GM04504 (cell line): Measurements from ENCODE around the gene ATP2C2.
"Not testable (repeated sequence)": the region's sequence is repeated elsewhere in the genome, so short reads cannot be mapped to it uniquely, and the experiment has no call there.

ENCODE experiments used
- DNase-seq: peaks from one replicate; pipeline ENCODE4 v3.0.0-alpha.2; 2012; ENCODE audit warnings: low read depth

The ATP2C2 gene

GRCh38 chr16:84421081-84421937, 53.0 kb downstream of the ATP2C2 start:
- DNase-seq, result no peak

GRCh38 chr16:84421938-84422220, 53.5 kb downstream of the ATP2C2 start:
- DNase-seq, result no peak

DNA sequence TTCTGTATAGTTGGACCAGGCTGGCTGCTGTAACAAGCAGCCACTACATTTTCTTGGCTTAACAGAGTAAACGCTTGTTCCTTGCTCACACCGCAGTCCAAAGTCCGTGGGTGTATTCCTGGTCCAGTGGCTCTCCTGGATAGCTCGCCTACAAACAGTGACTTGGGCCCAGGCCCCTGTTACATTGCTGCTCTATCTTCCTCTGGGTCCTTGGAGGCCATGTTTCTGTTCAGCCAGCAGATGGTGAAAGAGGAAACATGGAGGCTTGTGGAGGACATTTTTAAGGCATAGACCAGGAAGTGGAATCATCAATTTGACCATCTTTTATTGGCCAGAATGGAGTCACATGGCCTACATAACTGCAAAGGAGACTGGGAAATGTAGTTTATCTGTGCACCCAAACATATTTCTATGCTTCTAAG, 55.1 kb downstream of the ATP2C2 start:
- DNase-seq, result no peak

- no peak for DNase-seq
Observed at GRCh38 chr16:84425696-84426095, 57.4 kb downstream of the ATP2C2 start.

DNA sequence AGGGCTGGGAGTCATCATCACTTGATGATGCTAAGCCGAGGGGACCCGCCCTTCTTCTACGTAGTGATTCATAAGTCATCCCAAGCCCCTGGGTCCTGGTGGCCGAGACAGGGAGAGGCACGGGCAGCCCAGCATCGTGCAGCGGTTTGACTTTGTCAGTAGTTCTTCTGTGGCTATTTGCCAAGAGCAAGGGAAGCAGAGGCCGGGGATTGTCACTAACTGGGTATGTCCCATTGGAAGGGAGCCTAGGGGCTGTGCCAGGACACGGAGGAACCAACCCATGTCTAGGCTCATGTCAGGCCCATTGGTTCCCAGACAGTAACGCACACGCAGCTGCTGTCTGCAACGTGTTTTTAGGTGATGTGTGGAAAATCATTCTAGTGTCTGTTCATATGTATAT, 58.5 kb downstream of the ATP2C2 start:
- DNase-seq, result no peak

DNA sequence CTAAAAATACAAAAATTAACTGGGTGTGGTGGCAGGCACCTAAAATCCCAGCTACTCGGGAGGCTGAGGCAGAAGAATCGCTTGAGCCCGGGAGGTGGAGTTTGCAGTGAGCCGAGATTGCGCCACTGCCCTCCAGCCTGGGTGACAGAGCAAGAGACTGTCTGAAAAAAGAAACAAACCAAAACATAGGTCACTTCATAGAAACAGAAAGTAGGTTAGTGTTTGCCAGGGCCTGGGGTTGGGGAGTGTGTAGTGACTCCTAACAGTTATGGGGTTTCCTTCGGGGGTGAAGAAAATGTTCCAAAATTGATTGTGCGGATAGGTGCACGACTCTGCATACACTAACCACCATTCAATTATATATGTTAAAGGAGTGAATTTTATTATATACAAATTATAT, 59.2 kb downstream of the ATP2C2 start:
- no peak for DNase-seq

GRCh38 chr16:84430860-84431259, 62.5 kb downstream of the ATP2C2 start:
- DNase-seq, result no peak

DNA sequence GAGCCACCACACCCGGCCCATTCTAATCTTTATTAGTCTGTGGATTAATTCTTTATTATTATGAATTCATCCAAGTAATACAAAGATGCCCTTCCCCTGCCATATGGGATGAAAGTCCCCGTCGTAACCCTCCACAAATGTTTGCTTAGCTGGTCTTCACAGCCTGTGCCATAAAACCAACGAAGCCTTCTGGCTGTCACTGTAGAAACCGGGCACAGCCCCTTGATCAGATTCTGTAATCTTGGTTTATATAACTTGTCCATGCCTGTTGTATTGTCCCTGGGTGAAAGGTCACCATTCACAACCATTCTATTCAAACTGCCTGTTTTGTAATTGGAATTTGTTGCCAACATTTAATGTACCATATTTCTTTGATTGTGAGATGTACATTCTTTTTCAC, 66.5 kb downstream of the ATP2C2 start:
- DNase-seq, result no peak

DNA sequence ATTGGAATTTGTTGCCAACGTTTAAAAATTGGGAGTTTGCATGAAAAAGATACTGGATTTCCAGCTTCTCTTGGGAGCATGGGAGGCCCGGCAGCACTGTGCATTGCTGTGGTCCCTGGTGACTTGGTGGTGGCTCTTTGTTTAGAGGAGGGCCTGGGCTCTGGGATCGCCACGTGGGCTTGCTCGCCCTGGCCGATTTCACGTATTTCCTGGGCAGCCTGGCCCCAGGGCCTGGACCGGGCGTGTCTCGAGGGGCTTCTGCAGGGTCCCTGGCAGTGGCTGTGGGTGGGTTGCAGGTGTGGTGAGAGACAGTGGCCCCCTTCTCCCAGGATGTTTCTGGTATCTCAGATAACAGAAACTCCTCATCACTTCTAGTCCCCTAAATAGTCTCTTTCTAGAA, 67.9 kb downstream of the ATP2C2 start:
- DNase-seq, result no peak

GRCh38 chr16:84438971-84439696, 70.8 kb downstream of the ATP2C2 start:
- DNase-seq, result no peak

DNA sequence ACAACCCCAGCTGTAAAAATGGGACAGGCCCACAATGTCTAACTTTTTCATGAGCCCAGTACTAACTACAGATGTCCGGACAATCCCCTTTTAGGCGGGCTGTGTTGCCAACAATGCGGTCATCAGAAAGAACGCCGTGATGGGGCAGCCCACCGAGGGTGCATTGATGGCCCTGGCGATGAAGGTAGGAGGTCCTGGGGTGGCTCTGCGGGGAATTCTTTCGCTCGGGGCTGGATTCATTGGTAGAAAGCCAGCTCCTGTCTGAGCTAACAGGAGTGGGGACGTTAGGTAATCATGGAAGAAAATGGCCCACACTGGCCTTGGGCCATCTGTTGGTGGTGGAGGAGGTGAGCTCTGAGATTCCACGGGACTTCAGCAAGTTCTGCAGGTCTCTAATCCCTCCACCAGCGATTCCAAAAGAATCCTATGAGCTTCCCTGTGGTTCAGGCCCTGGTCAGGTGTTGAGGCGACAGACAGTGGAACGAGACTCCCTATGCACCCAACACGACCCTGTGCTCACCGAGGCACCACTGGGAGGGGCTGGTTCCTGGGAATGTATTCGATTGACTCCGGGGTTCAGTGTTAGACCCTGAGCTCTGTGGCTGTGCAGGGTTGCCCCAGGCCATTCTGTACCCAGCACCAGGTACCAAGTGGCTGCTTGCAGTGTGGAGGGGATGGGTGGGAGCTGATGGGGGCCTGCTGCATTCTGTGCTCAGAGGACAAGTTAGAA, 74.2 kb downstream of the ATP2C2 start:
- no peak for DNase-seq

DNA sequence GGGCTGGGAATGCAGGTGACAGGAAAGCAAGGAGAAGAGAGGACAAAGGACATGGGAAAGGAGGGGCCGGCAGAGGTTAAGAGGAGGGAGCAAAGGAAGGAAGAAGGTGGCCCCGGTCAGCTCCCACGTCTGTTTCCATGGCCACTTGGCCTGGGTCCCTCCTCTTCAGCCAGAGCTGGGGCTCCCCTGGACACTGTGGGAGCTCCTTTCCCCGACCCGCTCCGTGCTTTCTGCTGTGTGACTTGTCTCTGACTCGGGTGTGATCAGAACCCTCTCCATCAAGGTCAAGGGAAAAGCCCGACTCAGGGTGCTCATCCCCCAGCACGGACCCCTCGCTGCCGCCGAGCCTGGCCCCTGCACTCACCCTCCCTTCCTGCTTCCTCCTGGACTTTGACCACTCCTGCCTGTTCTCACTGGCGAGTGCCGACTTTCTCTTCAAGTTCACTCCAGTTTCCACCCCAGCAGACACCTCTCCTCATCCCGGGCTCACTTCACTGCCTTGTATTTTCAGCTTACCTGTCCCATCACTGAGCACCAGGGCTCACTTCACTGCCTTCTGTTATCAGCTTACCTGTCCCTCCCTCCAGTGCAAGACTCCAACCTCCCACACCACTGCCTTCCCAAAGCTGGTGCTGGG, 74.9 kb downstream of the ATP2C2 start:
- no peak for DNase-seq

DNA sequence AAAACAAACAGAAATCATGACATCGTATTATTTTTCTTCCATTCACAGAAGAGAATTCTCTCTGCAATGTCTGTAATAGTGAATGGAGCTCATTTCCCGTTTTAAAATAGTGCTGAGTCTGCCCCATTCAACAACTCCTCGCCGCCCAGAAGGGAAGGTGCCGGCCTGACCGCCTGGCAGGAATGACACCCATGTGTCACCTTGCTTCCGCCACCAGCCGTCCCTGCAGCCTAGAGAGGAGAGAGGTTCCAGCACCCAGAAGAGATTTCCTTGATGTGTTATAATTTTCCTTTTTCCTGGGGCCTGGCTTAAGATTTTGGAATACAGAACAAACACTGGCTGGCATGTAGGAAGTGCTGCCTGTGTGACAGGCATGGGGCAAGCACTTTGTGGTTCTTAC, 76.1 kb downstream of the ATP2C2 start:
- no peak for DNase-seq

- DNase-seq, result no peak
Observed at GRCh38 chr16:84446084-84446483, 77.7 kb downstream of the ATP2C2 start.

- peak; percentile 20 for DNase-seq
Observed at GRCh38 chr16:84446596-84447392, 78.5 kb downstream of the ATP2C2 start.

- no peak for DNase-seq
Observed at GRCh38 chr16:84448444-84448843, 80.1 kb downstream of the ATP2C2 start.

DNA sequence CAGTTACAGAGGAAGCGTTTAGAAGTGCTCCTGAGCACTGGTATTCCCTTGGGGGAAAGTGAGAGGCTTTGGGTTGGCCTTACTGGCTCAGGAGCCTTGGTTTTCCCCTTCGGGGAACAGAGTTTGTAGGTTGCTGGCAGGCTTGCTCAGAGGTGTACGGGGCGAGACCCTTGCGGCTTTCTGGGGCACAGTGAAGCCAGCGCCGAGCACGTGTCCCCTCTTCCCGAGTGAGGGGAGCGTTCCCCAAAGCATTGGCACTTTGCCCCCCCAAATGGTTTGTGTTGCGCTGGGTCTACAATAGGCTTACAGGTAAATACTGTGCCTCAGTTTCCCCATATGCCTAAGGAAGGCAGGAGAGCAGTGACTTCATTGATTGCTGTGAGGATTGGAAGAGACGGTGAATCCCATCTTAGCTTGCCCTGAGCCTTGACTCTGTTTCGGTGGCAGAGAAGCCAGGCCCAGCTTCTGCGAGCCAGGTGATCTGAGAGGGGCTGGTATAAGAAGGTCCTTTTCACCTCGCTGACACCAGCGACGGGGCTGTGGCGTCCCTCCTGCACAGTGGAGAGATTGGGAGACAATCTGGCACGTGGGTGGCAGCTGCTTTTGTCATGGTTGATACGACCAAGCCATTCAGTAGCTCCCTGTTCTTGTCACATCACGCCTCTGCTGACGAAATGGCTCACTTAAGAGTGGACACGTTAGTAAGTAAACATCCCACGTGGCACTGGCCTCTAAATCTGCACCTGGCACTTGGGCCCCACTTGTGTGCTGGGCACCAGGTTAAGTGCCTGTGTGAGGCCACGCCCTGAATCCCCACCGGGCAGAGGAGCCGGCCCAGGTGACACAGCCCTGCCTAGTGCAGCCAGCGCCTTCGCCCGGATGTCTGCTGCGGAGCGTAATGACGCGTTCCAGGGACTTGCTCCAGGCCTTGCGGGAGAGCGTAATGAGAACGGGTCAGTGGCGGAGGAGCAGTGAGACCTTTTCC, 81.1 kb downstream of the ATP2C2 start:
- DNase-seq, result no peak

- DNase-seq, result no peak
Observed at GRCh38 chr16:84450176-84450865, 82.0 kb downstream of the ATP2C2 start.

DNA sequence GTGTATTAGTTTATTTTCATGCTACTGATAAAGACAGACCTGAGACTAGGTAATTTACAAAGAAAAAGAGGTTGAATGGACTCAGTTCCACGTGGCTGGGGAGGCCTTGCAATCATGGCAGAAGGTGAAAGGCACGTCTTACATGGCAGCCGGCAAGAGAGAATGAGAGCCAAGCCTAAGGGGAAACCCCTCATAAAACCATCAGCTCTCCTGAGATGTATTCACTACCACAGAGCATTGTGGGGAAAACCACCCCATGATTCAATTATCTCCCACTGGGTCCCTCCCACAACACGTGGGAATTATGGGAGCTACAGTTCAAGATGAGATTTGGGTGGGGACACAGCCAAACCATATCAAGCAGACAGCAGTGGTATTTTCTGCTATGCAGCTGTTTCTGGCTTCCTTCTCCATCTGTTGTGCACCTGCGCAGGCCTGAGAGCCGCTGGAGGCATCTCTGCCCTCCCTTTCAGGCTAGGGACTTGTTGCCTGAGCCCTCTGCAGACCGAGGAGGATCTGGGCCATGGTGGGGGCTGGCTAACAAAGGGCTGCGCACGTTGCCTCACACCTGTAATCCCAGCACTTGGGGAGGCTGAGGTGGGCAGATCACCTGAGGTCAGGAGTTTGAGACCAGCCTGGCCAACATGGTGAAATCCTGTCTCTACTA, 82.8 kb downstream of the ATP2C2 start:
- DNase-seq, result not testable (repeated sequence)
